Measurements from ENCODE around the gene DNAJC1. TPM values are rescaled to one million over a fixed set of nuclear protein-coding genes. Genes with fewer than 3 reads are reported as not detected.

The DNAJC1 gene
- total RNA-seq, 4 donors from 2014 or later = 27.4 to 59.5 (median 37.6) TPM

GRCh38 chr10:22017283-22018020 lies 13.9 kb upstream of the DNAJC1 start:
- Histone ChIP-seq H3K36me3 (no peaks in the 10 kb centered on the region), H3K9me3 (no peaks in the 10 kb centered on the region), H3K4me1 (no peaks in the 10 kb centered on the region), H3K27me3 (no peaks in the 10 kb centered on the region), H3K27ac (no peak overlapping the region), H3K4me3 (no peak overlapping the region)
- TF ChIP-seq CTCF (IDR thresholded peaks at IDR 0.05) (no peak), POLR2A (IDR thresholded peaks at IDR 0.05) (no peak)
- intact Hi-C loops (cut with DNase I; ENCODE audit: low total_unique reads) = no loop called here
- DNase-seq = no peak

- Histone ChIP-seq H3K4me3 (no peak overlapping the region), H3K36me3 (no peaks in the 10 kb centered on the region), H3K27ac (no peak overlapping the region), H3K27me3 (no peaks in the 10 kb centered on the region), H3K9me3 (no peaks in the 10 kb centered on the region), H3K4me1 (no peaks in the 10 kb centered on the region)
- no peak for DNase-seq
- intact Hi-C loops (cut with DNase I; ENCODE audit: low total_unique reads) = no loop called here
- TF ChIP-seq POLR2A (IDR thresholded peaks at IDR 0.05) (no peak), CTCF (IDR thresholded peaks at IDR 0.05) (no peak)
These were observed 12.6 kb upstream of the DNAJC1 start for GRCh38 chr10:22016046-22016705.

GRCh38 chr10:22010973-22011408 lies 7.5 kb upstream of the DNAJC1 start:
- intact Hi-C loops (cut with DNase I; ENCODE audit: low total_unique reads) = no loop called here
- H3K36me3 ChIP-seq = no peaks in the 10 kb centered on the region
- H3K9me3 ChIP-seq = no peaks in the 10 kb centered on the region
- no peak overlapping the region for H3K4me3 ChIP-seq
- DNase-seq = no peak
- H3K27ac ChIP-seq = no peak overlapping the region
- TF ChIP-seq CTCF (IDR thresholded peaks at IDR 0.05) = peak; percentile 24 to 54 (median 32)
- no peak for TF ChIP-seq POLR2A (IDR thresholded peaks at IDR 0.05)
- no peaks in the 10 kb centered on the region for H3K27me3 ChIP-seq
- H3K4me1 ChIP-seq = no peaks in the 10 kb centered on the region

- no peaks in the 10 kb centered on the region for H3K36me3 ChIP-seq
- no peaks in the 10 kb centered on the region for H3K9me3 ChIP-seq
- no peaks in the 10 kb centered on the region for H3K4me1 ChIP-seq
- intact Hi-C loops (cut with DNase I; ENCODE audit: low total_unique reads) = no loop called here
- DNase-seq = no peak
- H3K27me3 ChIP-seq = no peaks in the 10 kb centered on the region
- no peak for TF ChIP-seq CTCF (IDR thresholded peaks at IDR 0.05)
- TF ChIP-seq POLR2A (IDR thresholded peaks at IDR 0.05) = no peak
- no peak overlapping the region for H3K27ac ChIP-seq
- no peak overlapping the region for H3K4me3 ChIP-seq
These were observed 7.0 kb upstream of the DNAJC1 start for GRCh38 chr10:22010539-22010938.

- Histone ChIP-seq H3K36me3 (no peaks in the 10 kb centered on the region), H3K27me3 (no peaks in the 10 kb centered on the region), H3K27ac (no peak overlapping the region), H3K4me1 (no peaks in the 10 kb centered on the region), H3K4me3 (no peak overlapping the region), H3K9me3 (no peaks in the 10 kb centered on the region)
- TF ChIP-seq POLR2A (IDR thresholded peaks at IDR 0.05) (no peak), CTCF (IDR thresholded peaks at IDR 0.05) (no peak)
- no peak for DNase-seq
- intact Hi-C loops (cut with DNase I; ENCODE audit: low total_unique reads) = no loop called here
These were observed 2.9 kb upstream of the DNAJC1 start for GRCh38 chr10:22006379-22006884.
